Stimulated activated CD4-positive, alpha-beta T cell treated with anti-CD3 and anti-CD28 coated beads, Interleukin-15, amount 100 ng/mL, for 48 hours (primary cell): ENCODE measurements around the gene ORC4.
"Not testable (repeated sequence)": the region's sequence is repeated elsewhere in the genome, so short reads cannot be mapped to it uniquely, and the experiment has no call there.

ENCODE experiments used
- DNase-seq, 2 donors: peaks; one replicate each; pipeline ENCODE4 v3.0.0-alpha.2; 2020; ENCODE audit warnings: low read depth in 2 of 2

Gene ORC4

DNA sequence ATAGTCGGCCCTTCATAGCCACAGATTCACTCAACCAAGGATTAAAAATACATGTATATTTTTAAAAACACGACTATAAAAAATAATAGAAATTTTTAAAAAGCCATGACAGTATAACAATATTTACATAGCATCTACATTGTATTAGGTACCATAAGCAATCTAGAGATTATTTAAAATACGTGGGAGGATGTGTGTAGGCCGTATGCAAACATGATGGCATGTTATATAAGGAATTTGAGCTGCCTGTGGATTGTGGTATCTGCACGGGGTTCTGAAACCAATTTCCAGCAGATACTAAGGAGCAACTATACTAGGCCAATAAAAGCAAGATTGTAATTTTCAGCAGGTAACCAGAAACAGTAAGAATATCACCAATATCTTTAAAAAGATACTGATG, 5.9 kb downstream of the ORC4 start:
- no peak for DNase-seq

DNA sequence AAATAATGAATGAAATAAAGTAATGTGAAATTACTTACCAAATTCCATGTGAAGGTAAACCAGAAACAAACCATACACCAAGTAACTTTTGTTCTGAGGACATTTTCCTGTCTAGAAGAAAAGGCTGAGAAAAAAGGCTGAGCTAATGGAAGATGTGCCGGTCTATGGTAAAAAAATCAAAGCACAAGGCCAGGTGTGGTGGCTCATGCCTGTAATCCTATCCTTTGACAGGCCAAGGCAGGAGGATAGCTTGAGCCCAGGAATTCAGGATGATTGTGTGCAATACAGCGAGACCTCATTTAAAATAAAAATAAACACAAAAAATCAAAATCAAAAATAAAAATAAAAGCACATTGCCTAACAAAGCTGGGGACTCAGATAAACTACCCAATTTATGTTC, 6.7 kb downstream of the ORC4 start:
- DNase-seq: no peak

DNA sequence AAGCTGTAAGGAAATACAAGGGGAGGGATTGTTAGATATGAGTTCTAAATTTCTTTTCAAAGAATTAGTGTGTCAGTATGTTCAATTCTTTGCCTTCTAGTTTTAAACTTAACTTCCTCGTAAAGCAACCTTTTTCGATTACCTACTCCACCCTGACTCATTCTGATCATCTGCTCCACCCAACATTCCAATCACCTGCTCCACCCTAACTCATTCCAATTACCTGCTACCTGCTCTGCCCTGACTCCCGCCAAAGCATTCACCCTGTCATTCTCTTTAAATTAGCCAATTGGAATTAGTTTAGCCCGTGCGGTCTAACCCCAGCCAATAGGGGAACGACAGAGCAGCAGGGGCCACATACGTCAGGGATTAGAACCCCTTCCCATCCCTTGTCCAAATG, 12.1 kb downstream of the ORC4 start:
- DNase-seq: not testable (repeated sequence)

DNA sequence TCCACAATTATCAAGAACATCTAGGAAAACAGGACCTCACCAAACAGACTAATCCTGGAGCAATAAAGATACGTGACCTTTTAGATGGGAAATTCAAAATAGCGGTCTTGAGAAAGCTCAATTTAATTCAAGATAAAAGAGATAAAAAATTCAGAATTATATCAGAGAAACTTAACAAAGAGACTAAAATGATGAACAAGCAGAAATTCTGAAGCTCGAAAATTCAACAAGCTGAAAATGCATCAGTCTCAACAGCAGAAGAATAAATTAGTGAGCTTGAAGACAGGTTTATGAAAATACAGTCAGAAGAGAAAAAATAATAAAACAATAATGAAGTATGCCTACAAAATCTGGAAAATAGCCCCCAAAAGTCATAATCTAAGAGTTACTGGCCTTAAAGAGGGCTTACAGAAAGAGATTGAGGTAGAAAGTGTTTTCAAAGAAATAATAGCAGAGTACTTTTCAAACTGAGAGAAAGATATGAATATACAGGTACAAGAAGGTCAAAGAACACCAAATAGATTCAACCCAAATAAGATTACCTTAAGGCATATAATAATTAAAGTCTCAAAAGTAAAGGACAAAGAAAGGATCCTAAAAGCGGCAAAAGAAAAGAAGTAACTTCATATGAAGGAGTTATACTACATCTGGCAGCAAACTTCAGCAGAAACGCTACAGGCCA, 13.2 kb downstream of the ORC4 start:
- no peak for DNase-seq

DNA sequence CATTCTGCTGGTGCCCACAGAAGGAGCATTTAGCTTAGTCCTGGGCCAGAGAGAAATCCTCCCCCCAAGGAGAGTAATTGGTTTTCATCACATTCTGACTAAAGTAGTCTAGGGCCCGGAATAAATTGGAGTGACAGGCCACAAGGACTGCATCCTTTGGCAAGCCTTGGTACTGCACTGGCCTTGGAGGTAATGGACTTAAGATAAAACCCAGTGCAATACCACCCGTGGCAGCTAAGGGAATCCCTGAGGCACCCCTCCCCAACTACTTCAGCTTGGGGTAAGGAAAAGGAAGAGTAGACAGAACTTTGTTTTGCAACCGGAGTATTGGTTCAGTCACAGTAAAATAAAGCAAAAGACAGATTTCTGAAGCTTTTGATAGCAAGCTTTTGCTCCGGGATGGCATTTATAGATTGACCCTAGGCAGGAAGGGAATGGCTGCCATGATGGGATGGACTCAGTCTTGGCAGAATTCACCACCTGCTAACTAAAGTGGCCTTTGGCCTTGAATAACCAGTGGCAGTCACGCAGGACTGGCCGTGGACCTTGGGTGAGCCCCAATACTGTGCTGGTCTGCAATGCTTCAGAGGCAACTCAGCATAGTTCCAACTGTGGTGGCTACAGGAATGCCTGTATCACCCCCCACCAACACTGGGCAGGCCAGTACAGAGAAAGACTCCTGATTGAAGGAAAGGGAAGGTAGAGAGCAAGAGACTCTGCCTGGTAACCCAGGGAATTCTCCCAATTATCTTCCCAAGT, 14.1 kb downstream of the ORC4 start:
- DNase-seq: no peak

DNA sequence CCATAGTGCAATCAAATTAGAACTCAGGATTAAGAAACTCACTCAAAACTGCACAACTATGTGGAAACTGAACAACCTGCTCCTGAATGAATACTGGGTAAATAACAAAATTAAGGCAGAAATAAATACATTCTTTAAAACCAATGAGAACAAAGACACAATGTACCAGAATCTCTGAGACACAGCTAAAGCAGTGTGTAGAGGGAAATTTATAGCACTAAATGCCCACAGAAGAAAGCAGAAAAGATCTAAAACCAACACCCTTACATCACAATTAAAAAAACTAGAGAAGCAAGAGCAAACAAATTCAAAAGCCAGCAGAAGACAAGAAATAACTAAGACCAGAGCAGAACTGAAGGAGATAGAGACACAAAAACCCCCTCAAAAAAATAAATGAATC, 18.1 kb downstream of the ORC4 start:
- not testable (repeated sequence) for DNase-seq

DNA sequence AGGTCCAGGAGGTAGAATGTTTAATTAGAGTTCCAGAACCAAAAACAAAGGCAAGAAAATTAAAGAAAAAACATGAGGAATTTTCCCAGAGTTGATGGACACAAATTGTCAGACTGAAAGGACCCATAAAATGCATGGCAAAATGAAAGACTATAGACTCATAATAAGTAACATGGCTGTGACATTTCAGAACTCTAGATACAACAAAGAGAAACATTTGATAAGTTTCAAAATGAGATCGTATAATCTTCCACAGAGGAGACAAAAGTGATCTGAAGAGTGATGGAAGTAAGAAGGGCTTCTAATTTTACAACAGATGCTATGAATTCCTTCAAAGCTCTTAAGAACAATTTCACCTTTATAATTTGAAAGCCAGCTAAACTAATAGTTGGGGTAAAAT, 20.4 kb downstream of the ORC4 start:
- DNase-seq: no peak

DNA sequence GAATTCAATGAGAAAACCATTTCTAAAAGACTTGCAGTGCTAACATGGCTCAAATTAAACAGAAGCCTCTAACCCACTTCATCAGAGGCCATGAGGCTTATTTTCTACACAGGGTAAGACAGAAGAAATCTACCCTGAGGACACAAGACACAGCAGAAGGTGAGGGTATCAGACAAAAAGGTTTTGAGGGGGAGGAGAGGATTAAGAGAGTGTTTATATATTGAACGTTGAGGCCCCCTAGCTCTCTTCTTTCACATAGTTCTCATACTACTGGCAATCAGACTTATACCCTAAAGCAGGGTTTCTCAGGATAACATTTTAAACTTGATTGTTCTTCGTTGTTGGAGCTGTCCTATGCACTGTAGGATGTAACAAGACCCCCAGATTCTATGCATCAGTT, 21.4 kb downstream of the ORC4 start:
- DNase-seq: no peak

DNA sequence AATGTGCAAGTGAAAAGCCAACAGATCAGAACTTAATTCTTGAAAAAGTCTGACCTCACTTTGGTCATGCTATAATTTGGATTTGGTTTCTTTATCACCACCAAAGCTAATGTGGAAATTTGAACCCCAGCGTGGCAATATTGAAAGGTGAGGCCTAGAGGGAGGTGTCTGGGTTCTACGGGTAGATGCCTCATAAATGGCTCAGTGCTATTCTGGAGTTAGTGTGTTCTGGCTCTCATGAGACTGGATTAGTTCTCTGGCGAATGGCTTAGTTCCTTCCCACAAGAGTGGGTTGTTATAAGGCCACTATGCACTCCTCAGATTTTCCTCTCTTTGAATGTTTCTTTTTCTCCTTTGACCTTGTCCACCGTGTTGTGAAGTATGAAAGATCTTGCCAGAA, 22.3 kb downstream of the ORC4 start:
- no peak for DNase-seq

DNA sequence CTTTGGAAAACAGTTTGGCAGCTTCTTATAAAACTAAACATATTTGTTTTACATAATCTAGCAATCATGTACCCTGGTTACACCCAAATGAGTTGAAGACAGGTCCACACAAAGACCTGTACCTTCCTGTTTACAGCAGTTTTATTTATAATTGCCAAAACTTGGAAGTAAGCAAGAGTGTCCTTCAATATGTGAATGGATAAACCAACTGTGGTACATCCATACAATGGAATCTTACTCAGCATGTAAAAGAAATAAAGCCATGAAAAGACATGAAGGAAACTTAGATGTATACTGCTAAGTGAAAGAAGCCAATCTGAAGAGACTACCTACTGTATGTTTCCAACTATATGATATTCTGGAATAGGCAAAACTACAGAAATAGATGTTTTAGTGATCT, 23.7 kb downstream of the ORC4 start:
- DNase-seq: no peak

DNA sequence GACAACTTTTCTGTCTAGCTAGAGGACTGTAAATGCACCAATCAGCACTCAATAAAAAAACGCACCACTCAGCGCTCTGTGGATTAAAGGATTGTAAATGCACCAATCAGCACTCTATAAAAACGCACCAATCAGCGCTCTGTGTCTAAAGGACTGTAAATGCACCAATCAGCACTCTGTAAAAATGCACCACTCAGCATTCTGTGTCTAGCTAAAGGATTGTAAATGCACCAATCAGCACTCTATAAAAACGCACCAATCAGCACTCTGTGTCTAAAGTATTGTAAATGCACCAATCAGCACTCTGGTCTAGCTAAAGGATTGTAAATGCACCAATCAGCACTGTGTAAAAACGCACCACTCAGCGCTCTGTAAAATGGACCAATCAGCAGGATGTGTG, 25.6 kb downstream of the ORC4 start:
- DNase-seq: not testable (repeated sequence)

DNA sequence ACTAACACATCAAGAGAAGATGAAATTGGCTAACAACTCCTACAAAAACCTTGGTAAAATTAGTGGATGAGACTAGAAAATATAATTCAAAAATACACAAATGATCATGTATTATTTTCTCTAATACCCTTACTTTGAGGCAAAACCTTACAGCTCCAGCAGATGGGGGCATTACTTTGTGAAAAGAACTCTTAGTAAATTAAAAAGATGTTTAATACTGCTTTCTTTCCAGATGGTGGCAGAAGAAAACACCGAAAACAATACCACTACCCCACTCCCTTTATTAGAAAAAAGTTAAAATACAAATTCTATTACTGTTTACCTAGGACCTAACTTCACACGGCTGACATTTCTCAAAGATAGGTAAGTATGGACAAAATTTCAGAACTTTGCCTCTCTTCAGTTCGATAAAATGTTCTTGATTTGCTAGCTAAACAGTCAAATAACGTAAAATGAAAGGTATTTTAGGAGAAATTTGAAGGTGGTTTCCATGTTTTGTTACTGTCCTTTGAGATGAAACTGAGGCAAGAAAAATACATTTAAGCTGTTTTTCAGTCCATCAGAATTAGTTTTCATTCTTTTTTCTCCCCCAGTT, 30.6 kb downstream of the ORC4 start:
- no peak for DNase-seq

DNA sequence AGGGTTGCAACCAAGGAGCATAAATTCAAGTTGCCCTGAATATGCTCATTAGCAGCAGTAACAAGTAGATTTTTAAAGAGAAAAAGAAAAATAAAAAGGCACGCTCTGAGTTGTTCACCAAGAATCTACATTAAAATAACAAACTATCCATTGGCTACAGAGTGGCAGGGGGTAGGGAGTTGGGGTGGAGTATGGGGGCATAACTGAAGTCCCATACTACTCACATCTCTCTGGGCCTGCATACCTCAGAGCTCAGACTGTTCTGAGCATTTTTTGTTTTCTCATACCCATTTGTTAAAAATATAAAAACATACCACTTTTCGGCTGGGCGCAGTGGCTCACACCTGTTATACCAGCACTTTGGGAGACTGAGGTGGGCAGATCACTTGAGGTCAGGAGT, 31.4 kb downstream of the ORC4 start:
- DNase-seq: no peak

DNA sequence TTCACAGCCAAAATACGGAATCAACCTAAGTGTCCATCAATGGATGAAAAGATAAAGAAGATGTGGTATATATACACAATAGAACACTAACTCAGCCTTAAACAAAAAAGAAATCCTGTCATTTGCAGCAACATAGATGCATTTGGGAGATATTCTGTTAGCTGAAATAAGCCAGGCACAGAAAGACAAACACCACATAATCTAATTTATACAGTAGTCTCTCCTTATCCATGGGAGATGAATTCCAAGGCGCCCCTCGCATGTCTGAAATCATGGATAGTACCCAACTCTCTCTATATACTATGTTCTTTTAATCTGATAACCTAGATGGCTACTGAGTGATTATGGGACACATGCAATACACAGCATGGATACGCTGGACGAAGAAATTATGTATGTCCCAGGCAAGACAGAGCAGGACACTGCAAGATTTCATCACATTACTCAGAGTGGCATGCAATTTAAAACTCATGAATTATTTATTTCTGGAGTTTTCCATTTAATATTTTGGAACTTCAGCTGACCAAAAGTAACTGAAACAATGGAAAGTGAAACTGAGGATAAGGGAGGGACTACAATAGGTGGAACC, 39.5 kb downstream of the ORC4 start:
- no peak for DNase-seq

DNA sequence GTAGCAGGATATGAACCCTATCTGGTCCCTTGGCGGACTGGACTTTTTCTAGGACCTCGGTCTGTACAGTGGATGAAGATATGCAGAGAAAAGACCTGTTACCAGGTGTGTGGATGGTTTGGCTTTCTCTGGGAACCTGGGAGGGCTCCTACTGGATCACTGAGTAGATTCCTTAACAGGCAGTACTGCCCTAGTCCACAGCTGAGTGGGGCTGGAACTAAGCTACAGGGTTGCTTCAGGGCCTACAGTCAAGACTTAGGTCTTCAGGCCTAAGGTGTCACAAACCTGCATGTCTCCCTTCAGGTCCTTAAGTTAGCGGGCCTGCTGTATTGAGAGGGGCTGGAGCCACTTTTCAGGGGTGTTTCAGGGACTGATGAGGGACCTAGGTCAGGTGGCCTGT, 42.9 kb downstream of the ORC4 start:
- no peak for DNase-seq

DNA sequence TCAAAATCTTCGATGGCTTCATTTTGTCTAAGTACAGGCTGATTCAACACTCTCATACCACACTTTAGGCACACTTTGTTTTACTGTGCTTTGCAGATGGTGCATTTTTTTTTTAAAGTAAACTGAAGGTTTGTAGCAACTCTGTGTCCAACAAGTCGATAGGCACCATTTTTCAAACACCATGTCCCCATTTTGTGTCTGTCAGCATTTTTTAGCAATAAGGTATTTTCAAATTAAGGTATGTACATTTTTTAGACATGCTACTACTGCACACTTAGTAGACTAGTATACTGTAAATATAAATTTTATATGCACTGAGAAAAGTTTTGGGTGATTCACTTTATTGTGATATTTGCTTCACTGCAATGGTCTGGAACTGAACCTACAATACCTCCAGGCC, 44.4 kb downstream of the ORC4 start:
- DNase-seq: no peak

DNA sequence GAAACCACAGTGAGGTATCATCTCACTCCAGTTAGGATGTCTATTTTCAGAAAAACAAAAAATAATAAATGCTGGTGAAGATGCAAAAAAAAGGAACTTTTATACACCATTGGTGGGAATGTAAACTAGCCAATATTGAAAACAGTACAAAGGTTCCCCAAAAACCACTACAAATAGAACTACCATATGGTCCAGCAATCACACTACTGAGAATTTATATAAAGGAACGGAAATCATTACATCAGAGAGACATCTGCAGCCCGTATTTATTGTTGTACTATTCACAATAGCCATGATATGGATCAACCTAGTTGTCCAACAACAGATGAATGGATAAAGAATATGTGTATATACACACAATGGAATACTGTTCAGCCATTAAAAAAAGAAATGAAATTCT, 52.0 kb downstream of the ORC4 start:
- no peak for DNase-seq

DNA sequence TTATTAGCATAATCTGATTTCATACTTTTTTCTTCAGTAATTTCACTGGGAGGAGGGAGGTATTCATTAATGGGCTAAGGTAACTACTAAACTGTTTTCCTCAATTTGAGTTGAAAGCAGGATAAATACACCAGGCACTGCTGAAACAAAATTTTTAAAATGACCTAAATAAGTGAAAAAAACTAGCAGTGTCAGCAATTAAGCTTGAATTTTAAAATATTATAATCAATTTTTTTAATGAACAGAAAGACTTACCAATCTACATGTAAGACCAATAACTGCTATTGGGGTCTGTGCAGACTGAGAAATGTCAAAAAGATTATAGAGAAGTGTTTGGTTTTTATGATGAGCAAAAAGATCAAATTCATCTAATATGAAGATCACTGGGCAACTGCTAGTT, 68.4 kb downstream of the ORC4 start:
- DNase-seq: no peak

DNA sequence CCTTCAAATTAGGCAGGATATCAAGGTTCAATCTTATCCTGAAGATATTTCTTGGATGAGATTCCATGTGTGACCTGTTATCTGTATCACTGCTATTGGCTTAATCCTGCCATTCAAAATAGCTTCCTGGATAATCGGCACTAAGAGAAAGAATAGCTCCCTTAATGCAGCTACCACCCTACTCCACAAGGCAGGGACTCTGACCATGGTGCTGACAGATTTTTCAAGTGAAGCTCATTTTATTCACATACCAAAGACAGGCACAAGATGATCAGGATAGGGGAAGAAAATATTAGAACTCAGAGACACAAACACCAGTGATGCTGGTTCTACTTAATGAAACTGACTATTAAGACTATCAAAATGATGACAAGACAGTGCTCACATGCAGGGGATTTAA, 74.9 kb downstream of the ORC4 start:
- no peak for DNase-seq

DNA sequence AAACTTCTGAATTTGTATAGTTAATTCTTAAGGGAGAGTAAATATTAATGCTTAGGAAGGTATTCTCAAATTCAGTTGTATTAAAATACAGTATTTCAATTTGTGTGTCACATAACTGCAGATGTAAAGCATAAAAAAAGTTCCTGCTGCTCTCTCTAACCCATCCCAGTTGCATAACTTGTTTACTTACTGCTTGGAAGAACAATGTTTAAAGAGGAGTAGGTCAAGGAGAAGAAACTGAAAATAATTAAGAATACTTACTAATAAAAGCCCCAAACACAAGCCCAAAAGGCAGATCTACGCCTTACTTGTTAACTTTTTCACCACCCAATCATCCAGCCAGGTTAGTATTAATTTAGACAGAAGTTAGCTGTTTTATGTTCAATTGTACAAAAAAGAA, 81.2 kb downstream of the ORC4 start:
- no peak for DNase-seq

DNA sequence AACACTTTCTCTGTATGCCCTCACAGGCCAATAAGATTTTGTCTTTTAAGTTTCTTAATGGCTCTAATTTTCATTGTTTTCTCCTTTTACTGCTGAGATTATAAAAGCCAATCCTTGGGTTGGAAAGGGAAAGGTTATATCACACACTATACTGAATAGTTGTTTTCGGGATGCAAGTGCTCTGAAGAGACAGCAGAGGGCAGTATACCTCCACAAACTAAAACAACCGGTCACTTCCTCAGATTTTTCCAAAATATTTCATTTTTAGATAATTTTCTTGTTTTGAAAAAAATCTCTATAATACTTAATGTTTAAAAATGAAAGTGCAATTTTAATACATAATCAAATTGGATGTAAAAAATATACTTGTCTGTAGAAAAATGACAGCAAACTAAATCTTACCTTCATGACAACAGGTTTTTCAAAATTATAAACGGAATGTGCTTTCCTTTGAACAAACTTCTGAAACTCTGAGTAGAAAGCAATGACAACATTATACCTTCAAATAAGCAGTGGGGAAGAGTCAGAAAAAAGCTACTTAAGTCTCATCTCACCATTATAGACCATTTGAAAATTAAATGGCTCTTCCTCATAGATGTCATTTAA, 82.7 kb downstream of the ORC4 start:
- DNase-seq: no peak

DNA sequence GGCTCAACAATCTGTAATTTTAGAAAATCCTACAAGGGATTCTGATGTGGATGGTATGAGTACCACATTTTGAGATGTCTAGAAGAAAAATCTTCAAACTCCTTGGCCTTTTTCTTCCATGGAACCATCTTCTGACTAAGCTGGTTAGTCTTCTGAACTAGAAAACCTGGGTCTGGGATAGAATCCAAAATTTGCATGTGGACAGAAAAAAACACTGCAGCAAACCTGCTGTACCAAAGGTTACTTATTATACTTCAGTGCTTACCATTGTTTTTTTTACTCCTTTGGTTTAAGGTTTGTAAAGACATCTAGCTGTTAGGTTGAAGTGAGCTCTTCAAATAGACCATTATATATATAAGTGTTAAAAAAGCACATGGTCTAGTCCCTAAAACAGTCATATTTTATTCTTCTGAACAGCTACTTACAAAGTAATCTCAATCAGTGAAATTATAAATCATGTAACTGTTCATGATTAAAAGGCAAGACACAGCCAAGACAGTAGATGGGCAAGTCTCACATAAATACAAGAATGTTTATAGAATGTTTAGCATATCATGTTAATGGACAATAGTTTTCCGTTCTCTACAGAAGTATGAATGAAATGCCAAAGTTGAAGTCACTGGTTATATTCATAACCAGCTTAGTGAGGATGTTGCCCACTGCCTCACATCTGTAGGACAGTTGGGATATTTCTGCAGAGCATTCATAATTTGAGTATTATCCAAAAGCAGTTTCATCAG, 85.5 kb downstream of the ORC4 start:
- DNase-seq: no peak
